Endothelial cell (in vitro differentiated cells): ENCODE measurements around the gene KCNH2. TPM values are rescaled to one million over a fixed set of nuclear protein-coding genes. Genes with fewer than 3 reads are reported as not detected.

Source experiments
- DNase-seq: peaks from one replicate; pipeline ENCODE4 v3.0.0; 2021; ENCODE audit warnings: low spot score
- H3K27ac Mint-ChIP-seq: one replicate; pipeline ENCODE4 v1.8.0; 2021; ENCODE audit warnings: mixed read lengths, inconsistent platforms; ENCODE audit not compliant: unreplicated experiment
- H3K27me3 Mint-ChIP-seq: one replicate; pipeline ENCODE4 v1.8.0; 2021; ENCODE audit warnings: mild to moderate bottlenecking, moderate library complexity, mixed read lengths, inconsistent platforms; ENCODE audit not compliant: unreplicated experiment
- H3K36me3 Mint-ChIP-seq: one replicate; pipeline ENCODE4 v1.8.0; 2021; ENCODE audit warnings: mild to moderate bottlenecking, low read depth, mixed read lengths, inconsistent platforms; ENCODE audit not compliant: unreplicated experiment
- H3K4me1 Mint-ChIP-seq: one replicate; pipeline ENCODE4 v1.8.0; 2021; ENCODE audit warnings: mild to moderate bottlenecking, mixed read lengths, inconsistent platforms; ENCODE audit not compliant: unreplicated experiment
- H3K4me3 Mint-ChIP-seq: one replicate; pipeline ENCODE4 v1.8.0; 2021; ENCODE audit warnings: mild to moderate bottlenecking, mixed read lengths, inconsistent platforms; ENCODE audit not compliant: unreplicated experiment
- H3K9me3 Mint-ChIP-seq: one replicate; pipeline ENCODE4 v1.8.0; 2021; ENCODE audit warnings: mixed read lengths, inconsistent platforms; ENCODE audit not compliant: unreplicated experiment
- total RNA-seq: library from RNA; stranded (reverse); fragmentation: NEBNext Ultra II Directional; extraction: Animal tissue kit (Norgen Biotek cat#: 25700); gene quantifications from one replicate; pipeline ENCODE4 v1.2.1, GENCODE V29; 2021; ENCODE audit not compliant: unreplicated experiment
- TF ChIP-seq, protein P1 (sequence below): fragments of 200-600 bp; sonication (generic); IDR thresholded peaks from one replicate; pipeline ENCODE4 v1.5.0; 2021; ENCODE audit warnings: antibody characterized with exemption; ENCODE audit not compliant: unreplicated experiment

KCNH2 gene
- total RNA-seq, 1 donor from 2014 or later, result 3.4 TPM

DNA sequence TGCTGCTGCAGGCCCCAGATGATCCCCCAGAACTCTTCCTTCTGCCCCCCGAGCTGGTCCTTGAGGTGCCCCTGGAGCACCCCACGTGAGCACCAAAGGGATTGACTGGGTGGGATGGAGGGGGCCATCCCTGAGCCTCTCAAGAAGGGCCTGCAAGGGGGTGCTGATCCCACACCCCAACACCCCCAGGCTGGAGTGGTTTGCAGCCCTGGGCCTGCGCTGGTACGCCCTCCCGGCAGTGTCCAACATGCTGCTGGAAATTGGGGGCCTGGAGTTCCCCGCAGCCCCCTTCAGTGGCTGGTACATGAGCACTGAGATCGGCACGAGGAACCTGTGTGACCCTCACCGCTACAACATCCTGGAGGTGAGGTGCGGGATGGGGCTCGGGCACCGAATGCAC, 20.9 kb upstream of the KCNH2 start:
- TF ChIP-seq, protein P1, sequence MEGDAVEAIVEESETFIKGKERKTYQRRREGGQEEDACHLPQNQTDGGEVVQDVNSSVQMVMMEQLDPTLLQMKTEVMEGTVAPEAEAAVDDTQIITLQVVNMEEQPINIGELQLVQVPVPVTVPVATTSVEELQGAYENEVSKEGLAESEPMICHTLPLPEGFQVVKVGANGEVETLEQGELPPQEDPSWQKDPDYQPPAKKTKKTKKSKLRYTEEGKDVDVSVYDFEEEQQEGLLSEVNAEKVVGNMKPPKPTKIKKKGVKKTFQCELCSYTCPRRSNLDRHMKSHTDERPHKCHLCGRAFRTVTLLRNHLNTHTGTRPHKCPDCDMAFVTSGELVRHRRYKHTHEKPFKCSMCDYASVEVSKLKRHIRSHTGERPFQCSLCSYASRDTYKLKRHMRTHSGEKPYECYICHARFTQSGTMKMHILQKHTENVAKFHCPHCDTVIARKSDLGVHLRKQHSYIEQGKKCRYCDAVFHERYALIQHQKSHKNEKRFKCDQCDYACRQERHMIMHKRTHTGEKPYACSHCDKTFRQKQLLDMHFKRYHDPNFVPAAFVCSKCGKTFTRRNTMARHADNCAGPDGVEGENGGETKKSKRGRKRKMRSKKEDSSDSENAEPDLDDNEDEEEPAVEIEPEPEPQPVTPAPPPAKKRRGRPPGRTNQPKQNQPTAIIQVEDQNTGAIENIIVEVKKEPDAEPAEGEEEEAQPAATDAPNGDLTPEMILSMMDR, result no peak
- H3K36me3 Mint-ChIP-seq, result peaks cover 45% of the 10 kb centered on the region
- peaks cover 11% of the 10 kb centered on the region for H3K27me3 Mint-ChIP-seq
- H3K9me3 Mint-ChIP-seq, result no peaks in the 10 kb centered on the region
- H3K4me3 Mint-ChIP-seq, result no peak overlapping the region
- peaks cover 6% of the 10 kb centered on the region for H3K4me1 Mint-ChIP-seq
- DNase-seq, result no peak
- no peak overlapping the region for H3K27ac Mint-ChIP-seq

DNA sequence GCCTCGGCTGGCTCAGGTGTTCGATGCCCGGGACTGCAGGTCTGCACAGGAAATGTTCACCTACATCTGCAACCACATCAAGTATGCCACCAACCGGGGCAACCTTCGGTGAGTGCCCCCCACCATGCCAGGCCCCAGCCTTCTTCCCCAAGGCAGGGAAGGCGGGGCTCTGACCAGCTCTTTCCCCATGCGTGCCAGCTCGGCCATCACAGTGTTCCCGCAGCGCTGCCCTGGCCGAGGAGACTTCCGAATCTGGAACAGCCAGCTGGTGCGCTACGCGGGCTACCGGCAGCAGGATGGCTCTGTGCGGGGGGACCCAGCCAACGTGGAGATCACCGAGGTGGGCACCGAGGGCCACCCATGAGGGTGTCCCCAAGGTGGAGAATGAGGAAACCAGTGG, 20.2 kb upstream of the KCNH2 start:
- TF ChIP-seq, protein P1, result no peak
- H3K9me3 Mint-ChIP-seq, result no peaks in the 10 kb centered on the region
- no peak overlapping the region for H3K4me3 Mint-ChIP-seq
- H3K36me3 Mint-ChIP-seq, result peaks cover 41% of the 10 kb centered on the region
- peaks cover 11% of the 10 kb centered on the region for H3K27me3 Mint-ChIP-seq
- no peak overlapping the region for H3K27ac Mint-ChIP-seq
- no peak for DNase-seq
- H3K4me1 Mint-ChIP-seq, result peaks cover 9% of the 10 kb centered on the region

DNA sequence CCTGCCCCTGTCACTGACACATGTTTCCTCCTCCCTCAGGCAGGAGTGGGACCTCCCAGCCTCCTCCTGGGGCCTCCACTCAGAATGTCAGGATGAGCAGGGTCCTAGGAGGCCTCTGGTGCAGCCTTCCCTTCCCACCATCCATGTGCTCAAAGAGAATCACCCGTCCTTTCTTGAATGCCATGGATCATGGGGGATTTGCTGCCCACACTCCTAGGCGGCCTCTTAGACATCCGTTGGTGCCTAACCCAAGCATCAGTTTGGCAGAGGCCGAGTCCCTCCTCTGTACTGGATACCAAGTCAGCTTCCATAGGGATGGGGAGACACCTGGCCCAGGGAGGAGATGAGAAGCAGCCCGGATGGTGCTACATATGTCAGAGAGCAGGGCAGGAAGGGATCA, 19.7 kb upstream of the KCNH2 start:
- TF ChIP-seq, protein P1, result no peak
- Mint-ChIP-seq H3K4me1 (peaks cover 11% of the 10 kb centered on the region), H3K27me3 (peaks cover 11% of the 10 kb centered on the region), H3K36me3 (peaks cover 39% of the 10 kb centered on the region), H3K4me3 (peak overlapping the region; percentile 65), H3K9me3 (no peaks in the 10 kb centered on the region), H3K27ac (no peak overlapping the region)
- no peak for DNase-seq

DNA sequence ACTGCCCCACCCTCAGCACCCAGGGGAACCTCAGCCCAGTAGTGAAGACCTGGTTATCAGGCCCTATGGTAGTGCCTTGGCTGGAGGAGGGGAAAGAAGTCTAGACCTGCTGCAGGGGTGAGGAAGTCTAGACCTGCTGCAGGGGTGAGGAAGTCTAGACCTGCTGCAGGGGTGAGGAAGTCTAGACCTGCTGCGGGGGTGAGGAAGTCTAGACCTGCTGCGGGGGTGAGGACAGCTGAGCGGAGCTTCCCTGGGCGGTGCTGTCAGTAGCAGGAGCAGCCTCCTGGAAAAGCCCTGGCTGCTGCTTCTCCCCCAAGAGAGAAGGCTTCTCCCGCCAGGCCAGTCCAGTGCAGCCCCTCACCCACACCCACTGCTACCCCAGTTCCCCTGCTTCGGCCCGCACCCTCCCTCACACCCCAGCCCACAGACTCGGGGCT, 19.0 kb upstream of the KCNH2 start:
- Mint-ChIP-seq H3K9me3 (no peaks in the 10 kb centered on the region), H3K4me3 (no peak overlapping the region), H3K27me3 (peaks cover 12% of the 10 kb centered on the region), H3K27ac (no peak overlapping the region), H3K36me3 (peaks cover 33% of the 10 kb centered on the region), H3K4me1 (peaks cover 14% of the 10 kb centered on the region)
- DNase-seq, result no peak
- TF ChIP-seq, protein P1, result no peak

DNA sequence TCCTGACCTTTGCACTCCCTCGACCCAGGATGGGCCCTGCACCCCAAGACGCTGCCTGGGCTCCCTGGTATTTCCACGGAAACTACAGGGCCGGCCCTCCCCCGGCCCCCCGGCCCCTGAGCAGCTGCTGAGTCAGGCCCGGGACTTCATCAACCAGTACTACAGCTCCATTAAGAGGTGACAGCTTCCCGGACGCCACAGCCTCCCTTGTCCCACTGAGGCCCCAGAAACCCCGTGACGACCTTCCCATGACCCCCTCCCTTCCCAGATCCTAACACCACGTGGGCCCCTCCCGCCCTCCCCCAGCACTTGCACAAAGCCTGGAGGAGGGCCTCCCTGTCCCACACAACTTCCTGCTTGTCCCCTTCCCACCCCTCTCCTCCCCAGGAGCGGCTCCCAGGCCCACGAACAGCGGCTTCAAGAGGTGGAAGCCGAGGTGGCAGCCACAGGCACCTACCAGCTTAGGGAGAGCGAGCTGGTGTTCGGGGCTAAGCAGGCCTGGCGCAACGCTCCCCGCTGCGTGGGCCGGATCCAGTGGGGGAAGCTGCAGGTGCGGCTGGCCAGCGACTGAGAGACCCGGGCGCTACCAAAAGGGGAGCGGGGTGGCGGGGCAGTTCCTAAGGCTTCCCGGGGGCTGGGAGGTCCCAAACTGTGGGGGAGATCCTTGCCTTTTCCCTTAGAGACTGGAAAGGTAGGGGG, 18.4 kb upstream of the KCNH2 start:
- H3K4me3 Mint-ChIP-seq, result no peak overlapping the region
- H3K27ac Mint-ChIP-seq, result no peak overlapping the region
- H3K27me3 Mint-ChIP-seq, result peaks cover 12% of the 10 kb centered on the region
- H3K9me3 Mint-ChIP-seq, result no peaks in the 10 kb centered on the region
- H3K36me3 Mint-ChIP-seq, result peaks cover 30% of the 10 kb centered on the region
- TF ChIP-seq, protein P1, result no peak
- H3K4me1 Mint-ChIP-seq, result peaks cover 14% of the 10 kb centered on the region
- no peak for DNase-seq
